GM18870 (cell line): ENCODE results near the gene SHISA6.
"Not testable (repeated sequence)": the region's sequence is repeated elsewhere in the genome, so short reads cannot be mapped to it uniquely, and the experiment has no call there.

ENCODE experiments used
- ATAC-seq: cut with Tn5 transposase; IDR thresholded peaks from one replicate; pipeline ENCODE4 v1.9.1; 2021; ENCODE audit warnings: moderate library complexity; ENCODE audit not compliant: unreplicated experiment

Gene SHISA6

DNA sequence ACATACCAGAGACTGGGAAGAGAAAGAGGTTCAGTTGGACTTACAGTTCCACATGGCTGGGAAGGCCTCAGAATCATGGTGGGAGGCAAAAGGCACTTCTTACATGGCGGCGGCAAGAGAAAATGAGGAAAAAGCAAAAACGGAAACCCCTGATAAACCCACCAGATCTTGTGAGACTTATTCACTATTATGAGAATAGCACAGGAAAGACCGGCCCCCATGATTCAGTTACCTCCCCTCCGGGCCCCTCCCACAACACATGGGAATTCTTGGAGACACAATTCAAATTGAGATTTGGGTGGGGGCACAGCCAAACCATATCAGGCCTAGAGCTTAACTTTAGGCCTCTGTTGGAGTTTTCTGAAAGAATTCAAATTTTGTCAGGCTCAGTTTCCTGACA lies 60.9 kb downstream of the SHISA6 start:
- ATAC-seq = not testable (repeated sequence)

DNA sequence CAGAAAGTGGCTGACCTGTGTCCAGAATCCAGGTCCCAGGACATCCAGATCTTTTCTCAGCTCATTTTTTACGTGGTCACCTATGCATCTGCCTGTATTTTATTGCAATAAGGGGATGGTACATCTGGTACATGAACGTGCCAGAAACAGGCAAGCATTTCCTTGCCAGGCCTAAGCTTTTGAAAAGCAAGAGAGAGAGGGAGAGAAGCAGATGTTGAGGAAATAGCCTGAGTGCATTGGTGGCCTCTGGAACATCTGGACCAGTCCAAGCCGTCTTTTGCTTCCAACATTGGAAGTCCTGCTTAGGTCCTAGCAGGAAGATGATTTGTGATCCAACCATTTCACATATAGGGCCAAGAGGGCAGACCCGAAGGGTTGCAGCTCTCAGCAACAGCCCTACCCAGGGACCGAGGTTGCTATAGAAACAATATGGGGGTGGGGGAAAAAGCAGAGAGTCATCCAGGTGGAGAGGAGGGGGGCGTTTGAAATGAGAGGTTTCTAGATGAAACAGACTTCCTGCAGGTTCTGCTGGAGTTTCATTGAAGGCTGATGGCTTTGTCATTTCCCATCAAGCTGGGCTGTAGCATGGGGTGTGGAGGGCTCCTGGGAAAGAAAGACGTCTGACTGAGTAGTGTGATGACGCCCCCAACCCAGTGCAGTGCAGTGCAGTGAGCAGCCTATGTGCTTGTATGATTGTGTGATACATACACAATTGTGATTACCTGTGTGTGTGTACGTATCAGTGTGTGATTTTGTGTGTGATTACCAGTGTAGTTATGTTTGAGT lies 61.6 kb downstream of the SHISA6 start:
- ATAC-seq = no peak

DNA sequence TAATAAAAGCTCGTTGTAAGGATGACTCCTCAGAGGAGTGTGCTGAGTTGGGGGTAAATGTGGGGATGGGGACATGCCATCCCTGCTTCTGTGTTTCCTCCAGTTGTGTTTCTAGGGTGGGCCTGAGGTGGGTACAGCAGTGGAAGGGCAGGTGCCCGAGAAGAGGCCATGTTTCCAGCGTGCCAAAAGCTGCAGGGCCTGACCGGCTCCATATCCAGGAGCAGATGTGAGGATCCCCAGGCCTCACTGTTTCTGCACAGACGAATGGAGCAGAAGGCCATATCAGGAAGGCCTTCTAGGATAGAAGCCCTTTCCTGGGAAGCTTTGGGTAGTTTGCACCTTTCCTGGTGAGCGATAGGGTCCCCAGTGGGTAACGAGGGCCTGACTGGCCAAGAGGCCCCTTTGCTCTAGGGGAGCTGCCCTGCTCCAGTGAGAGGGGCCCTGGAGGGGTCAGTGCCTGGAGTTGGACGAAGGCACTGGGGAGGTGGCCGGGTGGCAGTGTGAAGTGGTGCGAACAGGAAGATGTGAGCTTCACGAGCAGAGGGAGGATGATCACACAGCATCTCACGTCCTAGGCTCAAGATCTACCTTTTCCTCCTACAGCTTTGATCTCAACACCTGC lies 62.9 kb downstream of the SHISA6 start:
- no peak for ATAC-seq

DNA sequence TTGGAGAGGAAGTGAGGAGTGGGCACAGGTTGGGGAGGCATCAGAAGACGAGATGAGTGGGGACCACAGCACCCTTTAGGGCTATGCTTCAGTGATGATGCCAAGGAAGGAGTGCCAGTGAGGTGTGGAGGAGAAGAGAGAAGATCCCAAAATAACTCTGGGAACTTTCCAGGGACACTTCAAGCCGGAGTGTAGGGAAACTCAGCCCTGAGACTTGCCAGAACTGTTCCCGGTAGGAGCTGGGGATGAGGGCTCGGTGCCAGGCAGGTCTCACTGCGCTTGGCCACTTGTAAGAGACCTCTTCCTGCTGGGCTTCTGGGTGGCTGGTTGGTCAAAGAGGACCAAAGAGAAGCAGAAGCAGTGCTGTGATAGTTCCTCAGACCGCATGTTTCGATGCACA lies 63.6 kb downstream of the SHISA6 start:
- no peak for ATAC-seq

DNA sequence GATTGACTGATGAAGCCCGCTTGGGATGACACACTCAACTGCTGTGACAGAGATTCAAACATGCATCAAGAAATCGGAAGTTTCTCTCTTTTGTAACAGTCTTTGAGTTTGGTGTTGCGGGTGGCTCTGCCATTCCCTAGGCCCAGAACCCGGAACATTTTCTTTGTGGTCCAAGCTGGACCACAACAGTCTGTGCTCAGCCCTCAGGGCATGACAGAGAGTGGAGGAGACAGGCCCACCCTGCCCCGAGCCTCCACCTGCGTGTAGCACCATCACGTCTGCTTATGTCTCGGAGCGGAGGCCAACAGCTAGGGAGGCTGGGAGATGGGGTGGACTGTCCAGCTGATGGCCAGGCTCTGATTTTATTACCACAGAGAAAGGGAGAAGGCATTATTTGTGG lies 64.5 kb downstream of the SHISA6 start:
- ATAC-seq = no peak

DNA sequence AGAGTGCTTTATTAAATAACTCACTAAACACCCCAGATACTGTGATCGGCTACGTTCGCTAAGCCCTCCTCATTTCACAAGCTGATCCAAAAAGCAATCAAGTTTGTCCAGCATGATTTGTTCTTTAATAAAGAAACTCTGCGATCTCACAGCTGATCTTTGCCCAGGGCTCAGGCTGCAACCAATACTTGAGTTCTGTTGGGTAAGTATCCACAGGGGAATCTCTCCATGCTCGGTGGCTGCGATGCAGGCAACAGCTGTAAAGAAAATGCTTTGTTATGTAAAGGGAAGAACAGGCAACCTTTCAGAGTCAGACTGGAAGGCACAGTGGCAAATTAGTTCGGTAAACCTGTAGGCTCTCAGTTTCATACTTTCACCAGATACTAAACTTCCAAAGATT lies 67.5 kb downstream of the SHISA6 start:
- ATAC-seq = no peak

DNA sequence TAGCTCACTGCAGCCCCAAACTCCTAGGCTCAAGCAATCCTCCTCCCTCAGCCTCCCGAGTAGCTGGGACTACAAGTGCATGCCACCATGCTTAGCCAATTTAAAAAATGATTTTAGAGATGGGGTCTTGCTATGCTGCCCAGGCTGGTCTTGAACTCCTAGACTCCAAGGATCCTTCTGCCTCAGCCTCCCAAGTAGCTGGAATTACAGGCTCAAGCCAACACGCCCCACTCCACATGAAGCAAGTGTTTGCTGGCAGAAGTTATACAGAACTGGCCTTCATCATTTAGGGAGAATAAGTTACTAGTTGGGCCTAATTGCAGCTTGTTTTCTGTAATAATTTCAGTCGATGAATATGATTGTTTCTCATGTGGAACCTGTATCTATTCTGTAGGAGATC lies 68.0 kb downstream of the SHISA6 start:
- no peak for ATAC-seq

DNA sequence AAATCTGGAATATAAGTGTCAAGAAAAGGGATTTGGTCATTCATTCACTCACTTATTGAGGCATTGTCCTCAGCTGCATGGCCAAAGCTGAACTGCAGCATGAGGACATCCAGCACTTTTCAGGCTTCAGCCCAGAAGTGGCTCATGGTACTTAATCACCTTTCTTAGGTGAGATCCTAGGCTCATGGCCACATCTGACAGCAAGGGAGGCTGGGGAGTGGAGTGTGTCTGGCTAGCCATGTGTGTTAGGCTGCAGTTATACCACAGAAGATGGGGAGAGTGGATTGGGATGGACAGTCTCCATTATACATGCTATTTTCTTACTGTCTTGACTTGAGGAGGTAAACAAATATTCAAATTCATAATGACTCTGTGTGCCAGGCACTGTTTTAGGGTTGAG lies 68.8 kb downstream of the SHISA6 start:
- ATAC-seq = no peak

DNA sequence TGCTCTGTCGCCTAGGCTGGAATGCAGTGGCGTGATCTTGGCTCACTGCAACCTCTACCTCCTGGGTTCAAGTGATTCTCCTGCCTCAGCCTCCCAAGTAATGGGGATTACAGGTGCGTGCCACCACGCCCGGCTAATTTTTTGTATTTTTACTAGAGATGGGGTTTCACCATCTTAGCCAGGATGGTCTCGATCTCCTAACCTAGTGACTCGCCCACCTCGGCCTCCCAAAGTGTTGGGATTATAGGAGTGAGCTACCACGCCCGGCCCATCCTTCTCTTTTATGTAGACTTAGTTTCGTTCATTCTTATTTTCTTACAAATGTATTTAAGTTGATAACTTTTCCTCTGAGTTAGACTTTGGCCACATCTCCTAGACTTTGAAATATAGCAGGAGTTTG lies 75.4 kb downstream of the SHISA6 start:
- not testable (repeated sequence) for ATAC-seq

DNA sequence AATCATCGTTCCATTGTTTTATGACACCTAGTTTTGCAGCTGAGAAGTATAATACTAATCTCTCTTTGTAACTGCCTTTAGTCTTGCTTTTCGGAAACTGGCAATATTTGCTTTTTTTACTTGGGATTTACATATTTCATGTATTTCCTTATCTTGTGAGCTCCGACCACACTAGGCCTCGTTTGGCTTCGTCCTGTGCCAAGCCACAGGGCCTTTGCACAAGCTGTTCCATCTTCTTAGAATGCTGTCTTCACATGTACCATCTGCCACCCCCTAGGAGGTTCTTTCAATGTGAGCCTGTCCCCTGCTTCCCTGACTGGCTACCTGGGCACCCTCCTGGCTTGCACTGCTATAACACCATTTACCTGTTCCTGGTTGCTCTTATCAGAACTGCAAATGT lies 77.2 kb downstream of the SHISA6 start:
- ATAC-seq = no peak

DNA sequence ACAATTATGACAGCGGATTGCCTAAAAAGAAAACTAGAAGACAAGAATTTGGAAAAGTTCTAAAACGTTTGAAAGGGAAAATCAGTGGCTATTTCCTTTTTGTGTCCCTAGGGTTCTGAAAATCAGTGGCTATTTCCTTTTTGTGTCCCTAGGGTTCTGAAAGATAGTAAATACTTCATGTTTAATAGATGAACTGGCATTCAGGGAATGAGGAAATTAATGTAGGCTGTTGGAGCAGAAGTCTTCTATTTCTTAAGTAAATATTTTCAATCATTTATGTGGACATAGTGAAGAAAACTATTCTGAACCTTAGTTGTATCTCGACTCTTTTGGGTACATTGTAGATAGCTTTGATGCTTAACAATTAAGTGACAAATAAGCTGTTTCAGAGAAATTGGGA lies 78.9 kb downstream of the SHISA6 start:
- no peak for ATAC-seq

DNA sequence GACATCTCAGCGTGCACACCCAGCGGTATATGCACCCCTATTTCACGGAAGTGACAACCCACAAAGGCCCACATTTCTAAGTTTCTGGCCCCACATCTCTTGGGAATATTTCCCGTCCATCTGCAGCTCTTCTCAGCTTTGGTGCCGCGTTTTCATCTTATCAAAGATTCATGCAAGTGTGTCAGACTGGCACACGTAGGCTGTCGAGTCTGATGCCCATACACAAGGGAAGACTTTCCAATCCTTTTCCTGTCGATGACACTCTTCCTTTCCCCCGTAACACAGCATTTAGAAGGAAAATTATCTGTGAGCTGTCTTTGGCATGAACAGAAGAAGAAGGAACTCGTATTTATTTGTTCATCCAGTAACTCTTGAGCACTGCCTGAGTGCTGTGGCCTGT lies 83.0 kb downstream of the SHISA6 start:
- no peak for ATAC-seq

DNA sequence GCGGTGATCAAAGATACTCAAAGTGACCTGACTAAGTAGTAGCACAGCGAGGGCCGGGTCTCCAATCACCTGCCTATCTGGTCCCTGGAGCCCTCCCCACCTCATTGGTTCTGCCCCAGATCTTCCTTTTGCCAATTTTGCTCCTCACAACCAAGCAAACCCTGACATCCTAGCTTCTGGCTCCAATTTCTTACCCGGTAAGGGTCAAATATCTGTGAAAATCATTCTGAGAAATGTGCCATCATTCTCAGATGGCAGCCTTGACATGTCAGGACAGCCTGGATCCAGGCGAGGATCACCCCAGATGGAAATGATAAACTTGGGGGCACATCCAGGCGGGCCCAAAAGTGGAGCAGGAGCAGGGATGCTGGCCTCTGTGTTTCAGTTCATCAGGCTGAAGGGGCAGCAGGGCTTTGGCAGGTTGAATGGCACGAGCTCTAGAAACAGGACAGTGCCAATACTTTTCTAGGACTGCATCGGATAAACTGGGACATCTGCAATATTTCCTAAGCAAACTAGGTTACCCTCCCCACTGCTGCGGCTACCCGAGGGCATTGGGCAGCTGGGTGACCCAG lies 83.9 kb downstream of the SHISA6 start:
- no peak for ATAC-seq

DNA sequence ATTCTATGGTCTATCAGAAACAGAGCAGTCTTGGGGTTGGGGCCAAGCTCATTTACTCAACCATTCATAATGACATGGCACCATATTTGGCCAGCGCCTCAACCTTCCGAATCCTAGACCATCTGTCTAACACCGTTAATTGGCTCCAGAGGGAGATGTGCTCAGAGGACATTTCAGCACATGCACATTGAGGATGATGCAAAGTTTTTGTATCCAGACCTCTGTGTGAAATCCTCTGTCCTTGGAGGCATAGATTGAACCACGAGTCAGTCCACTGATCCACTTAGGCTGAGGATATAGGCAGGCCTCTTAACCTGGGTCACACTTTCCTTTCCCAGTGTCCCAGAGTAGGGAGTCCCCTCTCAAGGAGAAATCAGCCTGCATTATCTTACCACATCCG lies 85.5 kb downstream of the SHISA6 start:
- no peak for ATAC-seq

DNA sequence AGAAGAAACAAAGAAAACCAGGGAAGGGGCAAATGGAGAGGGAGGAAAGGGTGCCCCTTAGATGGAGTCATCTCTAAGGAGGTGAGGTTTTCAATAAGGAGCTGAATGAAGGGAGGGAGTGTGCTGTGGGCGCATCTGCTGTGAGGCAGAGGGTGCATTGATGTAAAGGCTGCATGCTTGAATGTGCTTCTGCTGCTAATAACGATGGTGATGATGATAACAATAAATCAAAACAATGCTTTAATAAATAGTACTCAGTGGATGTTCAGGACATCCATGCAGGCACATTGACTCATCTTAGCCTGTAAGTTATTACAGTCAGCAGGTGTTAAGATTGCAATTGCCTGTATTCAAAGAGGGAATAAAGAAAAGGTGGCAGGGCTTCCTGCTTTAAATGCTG lies 87.8 kb downstream of the SHISA6 start:
- ATAC-seq = no peak

DNA sequence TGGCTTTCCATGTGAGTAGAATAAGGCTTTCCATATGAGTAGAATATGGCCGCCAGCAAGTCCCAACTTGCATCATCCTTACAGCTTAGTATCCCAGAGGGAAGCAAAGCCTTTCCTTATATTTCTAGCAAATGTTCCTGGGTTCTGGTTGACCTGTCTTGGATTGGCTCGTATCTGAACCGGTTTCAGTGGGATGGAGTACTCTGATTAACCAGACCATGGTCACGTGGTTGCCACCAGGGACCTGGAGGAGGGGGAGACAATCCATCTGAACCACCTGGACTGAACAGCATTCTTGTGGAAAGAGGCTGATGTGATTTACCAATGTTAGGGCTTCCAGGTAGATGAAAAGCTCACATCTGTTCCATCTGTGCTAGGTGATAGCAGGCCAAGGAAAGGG lies 89.0 kb downstream of the SHISA6 start:
- ATAC-seq = no peak

DNA sequence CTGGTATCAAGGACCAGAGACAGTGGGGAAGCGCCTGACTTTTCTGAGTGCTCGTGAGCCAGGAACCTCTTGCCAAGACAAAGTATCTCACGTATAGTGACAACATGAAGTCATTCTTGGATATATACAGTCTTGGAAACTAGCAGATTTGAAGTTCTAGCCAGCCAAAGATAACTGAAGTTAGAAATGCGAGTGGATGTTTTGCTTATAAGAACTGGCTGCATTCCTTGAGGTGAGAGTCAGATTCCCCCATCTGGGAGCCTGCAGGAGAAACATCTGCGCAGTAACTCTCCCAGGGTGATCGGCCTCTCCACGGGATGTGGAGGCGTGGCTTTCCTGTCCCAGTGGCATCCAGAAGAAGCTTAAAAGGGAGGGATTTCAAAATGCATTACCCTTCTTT lies 89.8 kb downstream of the SHISA6 start:
- ATAC-seq = no peak

DNA sequence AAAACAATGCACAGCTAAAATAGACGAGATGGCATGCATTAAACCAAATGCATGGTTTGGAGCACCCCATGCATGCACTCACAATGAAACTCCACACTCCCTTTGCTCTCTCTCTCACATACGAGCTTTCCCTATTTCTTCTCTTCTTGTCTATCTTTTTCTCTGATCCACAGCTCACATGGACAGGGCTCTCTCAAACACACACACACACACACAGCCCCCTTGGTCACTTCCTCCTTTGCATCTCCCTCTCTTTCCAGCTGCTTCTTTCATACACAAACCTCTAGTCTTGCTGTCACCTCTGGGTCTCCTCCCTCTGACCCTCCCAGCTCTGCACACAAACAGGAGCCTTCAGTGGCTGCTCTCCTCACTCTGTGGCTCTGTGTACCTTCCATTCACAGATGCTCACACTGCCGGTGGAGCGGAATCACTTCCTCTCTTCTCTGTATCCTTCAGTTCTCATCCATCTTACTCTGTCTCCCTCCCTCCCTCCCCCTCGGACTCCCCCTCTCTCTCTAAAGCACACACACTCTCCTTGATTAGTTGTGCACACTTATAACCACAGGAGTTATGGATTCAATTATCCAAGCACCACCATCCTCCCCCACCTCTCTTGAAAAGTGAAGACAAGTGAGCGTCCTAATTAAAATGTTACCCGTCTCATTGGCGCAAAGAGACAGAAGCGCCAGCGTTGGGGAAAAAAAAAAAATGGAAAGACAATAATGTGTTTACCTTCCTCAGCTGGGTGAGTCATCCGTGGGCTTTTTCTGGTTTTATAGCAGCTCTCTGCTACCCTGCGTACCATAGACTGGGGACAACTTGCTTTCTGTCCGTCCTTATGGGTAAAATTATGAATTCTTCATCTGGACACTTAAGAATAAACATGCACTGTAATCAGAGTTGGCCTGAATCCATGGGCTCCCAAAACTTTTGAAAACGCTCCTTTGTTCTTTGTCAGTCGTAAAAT lies 90.8 kb downstream of the SHISA6 start:
- ATAC-seq = no peak

DNA sequence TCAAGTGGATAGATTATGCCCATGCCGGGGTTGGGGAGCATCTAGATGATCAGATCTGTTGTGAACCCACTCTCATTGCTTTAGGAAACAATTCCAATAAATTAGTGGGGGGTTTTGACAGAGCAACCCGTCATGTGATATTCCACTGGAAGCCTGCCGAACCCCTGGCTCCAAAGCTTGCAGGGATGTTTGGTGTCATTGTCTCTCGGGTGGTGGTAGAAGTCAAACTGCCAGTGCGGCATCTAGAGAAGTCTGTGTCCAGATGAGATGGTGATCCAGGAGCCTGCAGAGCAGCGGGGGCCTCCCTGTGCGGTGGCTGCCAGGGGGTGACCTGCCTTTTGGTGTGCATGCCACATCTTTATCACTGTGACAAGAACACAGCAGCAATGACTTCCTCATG lies 91.7 kb downstream of the SHISA6 start:
- no peak for ATAC-seq

DNA sequence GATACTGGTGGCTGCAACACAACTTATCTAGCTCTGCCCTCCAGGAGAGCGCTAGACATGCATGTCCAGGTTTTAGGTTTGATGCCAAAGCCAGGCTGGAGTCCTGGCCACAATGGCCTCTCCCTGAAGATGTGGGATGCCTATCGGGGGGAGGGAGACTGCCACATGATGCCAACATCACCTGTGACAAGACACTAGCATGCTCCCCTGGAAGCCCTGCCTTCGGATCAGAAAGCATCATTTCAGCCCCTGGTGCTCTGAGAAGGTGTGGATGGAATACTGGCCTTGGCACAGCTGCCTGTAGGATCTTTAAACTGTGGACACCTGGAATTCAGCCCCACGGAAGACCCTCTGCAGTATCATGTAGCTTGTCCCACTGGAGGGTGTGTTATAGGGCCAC lies 93.5 kb downstream of the SHISA6 start:
- ATAC-seq = no peak

DNA sequence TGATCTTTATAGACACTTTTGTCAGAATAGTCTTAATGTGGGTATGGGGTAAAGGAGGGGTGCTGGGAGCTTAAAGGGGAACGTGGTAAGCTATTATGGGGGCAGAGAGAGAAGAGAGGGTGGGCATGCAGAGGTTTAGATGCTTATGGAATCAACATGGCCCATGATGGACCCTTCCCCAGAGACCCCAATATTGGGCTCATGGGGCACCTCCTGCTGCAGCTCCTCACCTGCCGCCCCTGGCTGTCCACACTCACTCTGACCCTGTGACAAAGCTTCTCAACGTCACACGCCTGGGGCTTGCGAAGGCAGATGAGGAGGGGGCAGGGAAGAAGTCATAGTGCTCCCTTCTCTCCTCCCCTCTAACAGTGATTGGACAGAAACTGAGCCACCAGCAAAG lies 95.3 kb downstream of the SHISA6 start:
- ATAC-seq = no peak
